ENCODE measurements around the gene NCAM1. TPM values are rescaled to one million over a fixed set of nuclear protein-coding genes. Genes with fewer than 3 reads are reported as not detected.

Gene NCAM1
- total and polyA plus RNA-seq, 5 experiments from 2014 or later, result 0.08 to 0.98 (median 0.60) TPM; not detected in 2

GRCh38 chr11:113134626-113135025 is 173.4 kb downstream of the NCAM1 start:
- Mint-ChIP-seq H3K36me3 (no peaks in the 10 kb centered on the region), H3K27ac (no peak overlapping the region), H3K4me3 (no peak overlapping the region), H3K4me1 (no peaks in the 10 kb centered on the region), H3K9me3 (no peaks in the 10 kb centered on the region), H3K27me3 (peaks cover 16 to 48% (median 28%) of the 10 kb centered on the region in 5 donors)
- POLR2A ChIA-PET, result no interaction called here
- ATAC-seq, result no peak
- DNase-seq, result no peak

DNA sequence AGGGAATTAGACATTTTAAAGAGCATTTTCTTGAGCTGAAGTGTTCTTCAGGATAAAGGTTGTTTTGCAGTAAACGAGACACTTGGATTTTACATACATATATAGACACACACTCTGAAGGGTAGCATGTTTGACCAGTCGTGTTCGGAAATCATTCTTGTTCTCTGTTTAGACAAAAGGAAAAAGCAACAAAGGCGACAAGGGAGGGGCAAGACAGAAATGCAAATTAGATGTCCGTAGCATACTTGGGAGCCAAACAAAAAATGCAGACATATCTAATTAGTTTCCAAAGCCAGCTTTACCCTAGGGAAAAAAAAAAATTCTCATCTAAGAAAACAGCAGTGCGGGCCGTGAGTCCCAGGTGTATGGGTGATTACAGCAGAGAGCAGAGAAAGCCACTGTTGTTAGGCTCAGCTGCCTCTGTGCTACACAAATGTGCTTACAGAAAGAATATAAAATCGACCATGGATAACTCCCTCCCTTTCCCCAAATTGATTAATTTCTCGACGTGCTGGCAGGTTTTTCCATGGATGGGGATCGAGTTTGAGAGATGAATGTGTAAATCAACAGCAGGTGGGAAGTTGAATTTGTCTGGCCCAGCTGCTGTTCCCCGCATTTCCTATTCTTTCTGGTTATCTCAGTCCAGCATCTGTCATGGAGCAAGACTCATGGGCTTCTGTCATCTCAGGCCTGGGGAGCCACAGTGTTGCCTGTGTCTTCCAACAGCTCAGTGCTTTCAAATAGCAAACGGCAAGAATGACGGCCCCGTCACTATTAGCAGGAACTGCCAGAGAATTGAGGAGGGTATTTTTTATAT is 176.7 kb downstream of the NCAM1 start:
- Mint-ChIP-seq H3K27ac (peak overlapping the region in 1 of 10 donors; percentile 9), H3K9me3 (no peaks in the 10 kb centered on the region), H3K4me1 (no peaks in the 10 kb centered on the region), H3K4me3 (no peak overlapping the region), H3K27me3 (peaks cover 20 to 48% (median 36%) of the 10 kb centered on the region in 5 donors), H3K36me3 (no peaks in the 10 kb centered on the region)
- ATAC-seq (no peak), DNase-seq (no peak)
- POLR2A ChIA-PET, result no interaction called here

DNA sequence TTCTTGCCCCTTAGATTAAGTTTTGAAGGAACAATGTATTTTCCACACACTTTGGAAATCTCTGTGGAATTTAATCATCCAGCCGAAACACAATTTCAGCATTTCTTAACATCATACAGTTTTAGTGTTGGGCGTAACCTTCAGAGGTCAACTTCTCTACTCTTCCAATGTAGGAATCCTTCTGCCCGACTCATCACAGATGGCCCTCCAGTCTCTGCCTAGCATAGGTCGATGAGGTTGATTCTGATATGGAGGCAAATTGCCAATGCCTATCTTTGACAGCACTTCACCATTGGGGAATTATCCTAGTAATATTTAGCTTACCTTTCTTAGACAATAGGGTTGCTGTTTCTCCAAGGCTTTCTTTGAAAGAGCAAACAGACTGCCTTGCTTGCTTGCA is 177.5 kb downstream of the NCAM1 start:
- no peaks in the 10 kb centered on the region for H3K36me3 Mint-ChIP-seq
- H3K4me3 Mint-ChIP-seq, result no peak overlapping the region
- no peaks in the 10 kb centered on the region for H3K9me3 Mint-ChIP-seq
- no peak for DNase-seq
- H3K27me3 Mint-ChIP-seq, result peaks cover 20 to 48% (median 37%) of the 10 kb centered on the region in 5 donors
- POLR2A ChIA-PET, result no interaction called here
- no peak overlapping the region for H3K27ac Mint-ChIP-seq
- no peak for ATAC-seq
- H3K4me1 Mint-ChIP-seq, result no peaks in the 10 kb centered on the region

DNA sequence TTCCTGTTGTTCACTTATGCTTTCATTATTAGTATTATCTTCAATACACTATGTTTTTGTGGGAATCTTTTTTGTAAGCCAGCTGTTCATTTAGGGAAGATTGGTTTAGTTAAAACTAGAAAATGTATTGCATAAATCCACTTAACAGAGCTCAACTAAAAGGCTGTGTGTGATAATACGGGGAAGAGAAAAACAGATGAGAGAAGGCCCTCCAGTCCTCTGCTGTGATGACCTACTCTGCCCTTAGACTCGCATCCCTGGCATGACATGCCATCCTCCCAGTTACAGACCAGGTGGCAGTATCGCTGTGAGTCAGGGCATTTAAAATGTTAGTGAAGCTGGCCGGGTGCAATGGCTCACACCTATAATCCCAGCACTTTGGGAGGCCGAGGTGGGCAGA is 179.8 kb downstream of the NCAM1 start:
- ATAC-seq, result no peak
- POLR2A ChIA-PET, result no interaction called here

GRCh38 chr11:113142508-113142907 is 181.3 kb downstream of the NCAM1 start:
- Mint-ChIP-seq H3K27ac (no peak overlapping the region), H3K4me3 (no peak overlapping the region), H3K4me1 (no peaks in the 10 kb centered on the region), H3K9me3 (no peaks in the 10 kb centered on the region), H3K36me3 (no peaks in the 10 kb centered on the region), H3K27me3 (peaks cover 10 to 23% (median 16%) of the 10 kb centered on the region in 5 donors)
- POLR2A ChIA-PET, result no interaction called here
- no peak for ATAC-seq
- DNase-seq, result no peak

More for the DNA sequence above, 179.8 kb downstream of the NCAM1 start:
- Mint-ChIP-seq H3K36me3 (no peaks in the 10 kb centered on the region), H3K9me3 (no peaks in the 10 kb centered on the region), H3K4me1 (no peaks in the 10 kb centered on the region), H3K27ac (no peak overlapping the region), H3K4me3 (no peak overlapping the region), H3K27me3 (peaks cover 16 to 33% (median 26%) of the 10 kb centered on the region in 5 donors)
- DNase-seq, result no peak

GRCh38 chr11:113147249-113147648 is 186.0 kb downstream of the NCAM1 start:
- ATAC-seq, result no peak
- Mint-ChIP-seq H3K4me1 (no peaks in the 10 kb centered on the region), H3K36me3 (no peaks in the 10 kb centered on the region), H3K9me3 (no peaks in the 10 kb centered on the region), H3K27me3 (peaks cover 3 to 12% (median 6%) of the 10 kb centered on the region in 5 donors), H3K27ac (no peak overlapping the region), H3K4me3 (no peak overlapping the region)
- no peak for DNase-seq
- POLR2A ChIA-PET, result no interaction called here

GRCh38 chr11:113148076-113148475 is 186.9 kb downstream of the NCAM1 start:
- ATAC-seq (no peak), DNase-seq (no peak)
- Mint-ChIP-seq H3K4me1 (no peaks in the 10 kb centered on the region), H3K4me3 (no peak overlapping the region), H3K9me3 (no peaks in the 10 kb centered on the region), H3K36me3 (no peaks in the 10 kb centered on the region), H3K27me3 (peaks cover 3 to 12% (median 5%) of the 10 kb centered on the region in 5 donors), H3K27ac (no peak overlapping the region)
- POLR2A ChIA-PET, result no interaction called here

- H3K4me1 Mint-ChIP-seq, result no peaks in the 10 kb centered on the region
- no peak for ATAC-seq
- no peak for DNase-seq
- POLR2A ChIA-PET, result no interaction called here
- no peaks in the 10 kb centered on the region for H3K9me3 Mint-ChIP-seq
- H3K4me3 Mint-ChIP-seq, result no peak overlapping the region
- no peaks in the 10 kb centered on the region for H3K36me3 Mint-ChIP-seq
- H3K27ac Mint-ChIP-seq, result no peak overlapping the region
- H3K27me3 Mint-ChIP-seq, result peaks cover 3 to 10% (median 5%) of the 10 kb centered on the region in 5 donors
Observed at GRCh38 chr11:113148652-113149051, 187.4 kb downstream of the NCAM1 start.

GRCh38 chr11:113151521-113151920 is 190.3 kb downstream of the NCAM1 start:
- H3K36me3 Mint-ChIP-seq, result no peaks in the 10 kb centered on the region
- DNase-seq (no peak), ATAC-seq (no peak)
- no peaks in the 10 kb centered on the region for H3K4me1 Mint-ChIP-seq
- no peaks in the 10 kb centered on the region for H3K9me3 Mint-ChIP-seq
- POLR2A ChIA-PET, result no interaction called here
- H3K4me3 Mint-ChIP-seq, result no peak overlapping the region
- no peak overlapping the region for H3K27ac Mint-ChIP-seq
- H3K27me3 Mint-ChIP-seq, result peaks cover 3 to 6% (median 5%) of the 10 kb centered on the region in 5 donors

DNA sequence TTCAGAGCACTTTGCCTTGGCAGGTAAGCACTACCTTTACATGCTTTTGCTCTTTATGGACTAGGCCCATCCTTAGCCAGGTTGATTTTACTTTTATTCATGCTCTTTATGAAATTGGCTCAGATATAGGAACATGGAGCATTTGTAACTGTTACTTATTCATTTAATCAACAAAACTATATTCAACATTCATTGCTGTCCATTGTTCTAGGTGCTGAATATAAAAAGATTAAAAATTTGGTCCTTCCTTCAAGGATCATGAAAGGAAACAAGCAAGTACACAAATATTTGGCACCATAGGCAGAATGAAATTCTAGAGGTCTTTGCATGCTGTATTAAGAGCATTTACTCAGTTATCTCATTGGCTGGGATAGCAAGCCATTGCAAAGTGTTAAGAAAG is 191.3 kb downstream of the NCAM1 start:
- Mint-ChIP-seq H3K4me1 (no peaks in the 10 kb centered on the region), H3K9me3 (no peaks in the 10 kb centered on the region), H3K27ac (no peak overlapping the region), H3K4me3 (no peak overlapping the region), H3K36me3 (no peaks in the 10 kb centered on the region), H3K27me3 (peaks cover 3 to 6% (median 5%) of the 10 kb centered on the region in 5 donors)
- ATAC-seq, result no peak
- no peak for DNase-seq
- POLR2A ChIA-PET, result no interaction called here

DNA sequence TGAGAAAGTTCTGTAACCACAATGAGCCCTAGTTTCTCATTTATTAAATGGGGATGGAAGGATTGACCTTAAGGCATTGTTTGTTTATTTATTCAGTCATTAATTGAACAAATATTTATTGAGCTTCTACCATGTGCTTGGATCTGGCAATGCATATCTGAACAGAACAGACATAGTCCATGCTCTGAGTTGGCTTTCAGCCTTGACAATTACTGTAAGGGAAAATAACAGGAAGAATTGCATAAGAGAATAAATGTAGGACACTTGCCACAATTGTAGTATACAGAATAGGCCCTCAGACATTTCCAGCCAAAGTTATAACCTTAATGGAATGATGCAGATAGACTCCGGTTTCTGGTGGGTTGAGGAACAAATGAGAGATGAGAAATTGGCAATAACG is 192.6 kb downstream of the NCAM1 start:
- no peak overlapping the region for H3K27ac Mint-ChIP-seq
- DNase-seq (no peak), ATAC-seq (no peak)
- H3K9me3 Mint-ChIP-seq, result no peaks in the 10 kb centered on the region
- H3K27me3 Mint-ChIP-seq, result peaks cover 3 to 6% (median 5%) of the 10 kb centered on the region in 5 donors
- no peaks in the 10 kb centered on the region for H3K36me3 Mint-ChIP-seq
- H3K4me1 Mint-ChIP-seq, result no peaks in the 10 kb centered on the region
- POLR2A ChIA-PET, result no interaction called here
- no peak overlapping the region for H3K4me3 Mint-ChIP-seq

GRCh38 chr11:113159988-113160807 is 199.0 kb downstream of the NCAM1 start:
- H3K9me3 Mint-ChIP-seq, result no peaks in the 10 kb centered on the region
- ATAC-seq (no peak), DNase-seq (no peak)
- H3K27ac Mint-ChIP-seq, result no peak overlapping the region
- H3K4me1 Mint-ChIP-seq, result no peaks in the 10 kb centered on the region
- H3K36me3 Mint-ChIP-seq, result no peaks in the 10 kb centered on the region
- peaks cover 0 to 17% (median 1%) of the 10 kb centered on the region in 5 donors for H3K27me3 Mint-ChIP-seq
- POLR2A ChIA-PET, result no interaction called here
- no peak overlapping the region for H3K4me3 Mint-ChIP-seq

- ATAC-seq (no peak), DNase-seq (no peak)
- peaks cover 0 to 17% (median 1%) of the 10 kb centered on the region in 5 donors for H3K27me3 Mint-ChIP-seq
- no peak overlapping the region for H3K27ac Mint-ChIP-seq
- POLR2A ChIA-PET, result no interaction called here
- H3K4me3 Mint-ChIP-seq, result no peak overlapping the region
- H3K4me1 Mint-ChIP-seq, result no peaks in the 10 kb centered on the region
- H3K36me3 Mint-ChIP-seq, result no peaks in the 10 kb centered on the region
- no peaks in the 10 kb centered on the region for H3K9me3 Mint-ChIP-seq
Observed at GRCh38 chr11:113160808-113161124, 199.5 kb downstream of the NCAM1 start.

Data from naive thymus-derived CD8-positive, alpha-beta T cell (primary cell).